Measurements from ENCODE around the gene ZSWIM8.

The ZSWIM8 gene

GRCh38 chr10:73771722-73772280, 13.6 kb upstream of the ZSWIM8 start:
- no peak for DNase-seq (ENCODE audit: insufficient read length, low spot score)
- TF ChIP-seq SPI1 (IDR thresholded peaks at IDR 0.05; ENCODE audit: low read depth, low read length) = no peak
- TF ChIP-seq PAX5 (IDR thresholded peaks at IDR 0.05; ENCODE audit: insufficient read depth, low read length, severe bottlenecking) = no peak
- TF ChIP-seq POU2F2 (IDR thresholded peaks at IDR 0.05; ENCODE audit: low read depth, low read length) = no peak
- FAIRE-seq = no peak

- DNase-seq (ENCODE audit: insufficient read length, low spot score) = peak; percentile 74
- peak; percentile 98 for FAIRE-seq
- TF ChIP-seq POU2F2 (IDR thresholded peaks at IDR 0.05; ENCODE audit: low read depth, low read length) = peak; percentile 71; the same call in 1 of the 2 replicates
- peak; percentile 44 for TF ChIP-seq TAF1 (IDR thresholded peaks at IDR 0.05; ENCODE audit: low read depth, low read length)
- peak; percentile 68; the same call in 1 of the 2 replicates for TF ChIP-seq POLR2AphosphoS5 (IDR thresholded peaks at IDR 0.05; ENCODE audit: low read depth, low read length)
- peak; percentile 61 for TF ChIP-seq POLR2A (IDR thresholded peaks at IDR 0.05; ENCODE audit: low read depth, low read length)
- TF ChIP-seq PAX5 (IDR thresholded peaks at IDR 0.05; ENCODE audit: insufficient read depth, low read length, severe bottlenecking) = peak; percentile 92
- TF ChIP-seq SPI1 (IDR thresholded peaks at IDR 0.05; ENCODE audit: low read depth, low read length) = 0 out of 2 replicates have a peak, but pooled peaks have one; percentile 12
Measured at GRCh38 chr10:73772281-73773151, 12.9 kb upstream of the ZSWIM8 start.

DNA sequence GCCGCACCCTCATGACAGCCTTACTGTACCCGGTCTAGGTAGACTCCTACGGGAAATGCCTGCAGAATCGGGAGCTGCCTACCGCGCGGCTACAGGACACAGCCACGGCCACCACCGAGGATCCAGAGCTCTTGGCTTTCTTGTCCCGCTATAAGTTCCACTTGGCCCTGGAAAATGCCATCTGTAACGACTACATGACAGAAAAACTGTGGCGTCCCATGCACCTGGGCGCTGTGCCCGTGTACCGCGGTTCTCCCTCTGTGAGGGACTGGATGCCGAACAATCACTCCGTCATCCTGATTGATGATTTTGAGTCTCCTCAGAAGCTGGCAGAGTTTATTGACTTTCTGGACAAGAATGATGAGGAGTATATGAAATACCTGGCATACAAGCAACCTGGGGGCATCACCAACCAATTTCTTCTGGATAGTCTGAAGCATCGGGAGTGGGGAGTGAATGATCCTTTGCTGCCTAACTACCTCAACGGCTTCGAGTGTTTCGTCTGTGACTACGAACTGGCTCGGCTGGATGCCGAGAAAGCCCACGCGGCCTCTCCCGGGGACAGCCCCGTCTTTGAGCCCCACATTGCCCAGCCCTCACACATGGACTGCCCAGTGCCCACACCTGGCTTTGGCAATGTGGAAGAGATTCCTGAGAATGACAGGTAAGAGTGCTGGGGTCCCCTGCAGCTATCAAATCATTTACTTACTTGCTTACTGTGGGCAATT, 12.1 kb upstream of the ZSWIM8 start:
- FAIRE-seq = no peak
- DNase-seq (ENCODE audit: insufficient read length, low spot score) = no peak

GRCh38 chr10:73774637-73775036, 10.8 kb upstream of the ZSWIM8 start:
- DNase-seq (ENCODE audit: insufficient read length, low spot score) (no peak), FAIRE-seq (no peak)
- TF ChIP-seq SPI1 (IDR thresholded peaks at IDR 0.05; ENCODE audit: low read depth, low read length) (no peak), POLR2AphosphoS5 (IDR thresholded peaks at IDR 0.05; ENCODE audit: low read depth, low read length) (no peak), PAX5 (IDR thresholded peaks at IDR 0.05; ENCODE audit: insufficient read depth, low read length, severe bottlenecking) (no peak), POLR2A (IDR thresholded peaks at IDR 0.05; ENCODE audit: low read depth, low read length) (no peak), TAF1 (IDR thresholded peaks at IDR 0.05; ENCODE audit: low read depth, low read length) (no peak), POU2F2 (IDR thresholded peaks at IDR 0.05; ENCODE audit: low read depth, low read length) (no peak)

More for the DNA sequence above, 12.1 kb upstream of the ZSWIM8 start:
- TF ChIP-seq SPI1 (IDR thresholded peaks at IDR 0.05; ENCODE audit: low read depth, low read length) (no peak), TAF1 (IDR thresholded peaks at IDR 0.05; ENCODE audit: low read depth, low read length) (no peak), POLR2A (IDR thresholded peaks at IDR 0.05; ENCODE audit: low read depth, low read length) (no peak), POLR2AphosphoS5 (IDR thresholded peaks at IDR 0.05; ENCODE audit: low read depth, low read length) (no peak), PAX5 (IDR thresholded peaks at IDR 0.05; ENCODE audit: insufficient read depth, low read length, severe bottlenecking) (no peak), POU2F2 (IDR thresholded peaks at IDR 0.05; ENCODE audit: low read depth, low read length) (no peak)

- FAIRE-seq (no peak), DNase-seq (ENCODE audit: insufficient read length, low spot score) (no peak)
- TF ChIP-seq SPI1 (IDR thresholded peaks at IDR 0.05; ENCODE audit: low read depth, low read length) (no peak), PAX5 (IDR thresholded peaks at IDR 0.05; ENCODE audit: insufficient read depth, low read length, severe bottlenecking) (no peak), POU2F2 (IDR thresholded peaks at IDR 0.05; ENCODE audit: low read depth, low read length) (no peak), POLR2A (IDR thresholded peaks at IDR 0.05; ENCODE audit: low read depth, low read length) (no peak), TAF1 (IDR thresholded peaks at IDR 0.05; ENCODE audit: low read depth, low read length) (no peak), POLR2AphosphoS5 (IDR thresholded peaks at IDR 0.05; ENCODE audit: low read depth, low read length) (no peak)
Measured at GRCh38 chr10:73779018-73779417, 6.4 kb upstream of the ZSWIM8 start.

DNA sequence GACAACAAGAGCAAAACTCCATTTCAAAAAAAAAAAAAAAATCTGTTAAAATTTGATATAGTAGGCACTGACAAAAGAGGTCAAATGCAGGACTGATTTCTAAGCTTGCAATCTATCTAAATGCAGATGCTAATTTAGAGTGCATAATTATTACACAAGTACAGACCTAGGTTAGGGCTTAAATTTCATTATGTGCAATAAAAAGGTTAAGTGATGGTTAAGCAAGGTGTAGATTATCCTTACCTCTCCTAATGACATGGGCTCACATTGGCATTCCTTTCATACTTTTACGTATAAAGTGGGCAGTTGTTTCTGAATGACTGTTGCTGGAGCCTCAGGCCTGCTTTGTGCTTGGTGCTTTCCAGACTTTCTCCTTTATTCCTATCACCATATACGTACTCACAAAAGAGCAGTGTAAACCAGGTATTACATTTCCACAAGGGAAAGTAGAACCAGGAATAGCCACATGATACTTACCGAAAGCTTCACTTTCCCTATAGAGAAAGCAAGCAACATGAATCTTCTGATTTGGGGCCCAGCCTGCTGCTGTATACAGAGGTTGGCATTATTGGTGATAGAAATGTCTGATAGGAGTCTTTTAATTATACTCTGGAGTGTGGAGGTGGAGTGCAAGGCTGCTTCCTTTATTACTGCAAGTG, 5.7 kb upstream of the ZSWIM8 start:
- no peak for TF ChIP-seq POU2F2 (IDR thresholded peaks at IDR 0.05; ENCODE audit: low read depth, low read length)
- TF ChIP-seq POLR2A (IDR thresholded peaks at IDR 0.05; ENCODE audit: low read depth, low read length) = no peak
- no peak for TF ChIP-seq TAF1 (IDR thresholded peaks at IDR 0.05; ENCODE audit: low read depth, low read length)
- no peak for TF ChIP-seq SPI1 (IDR thresholded peaks at IDR 0.05; ENCODE audit: low read depth, low read length)
- no peak for TF ChIP-seq POLR2AphosphoS5 (IDR thresholded peaks at IDR 0.05; ENCODE audit: low read depth, low read length)
- no peak for TF ChIP-seq PAX5 (IDR thresholded peaks at IDR 0.05; ENCODE audit: insufficient read depth, low read length, severe bottlenecking)
- FAIRE-seq (no peak), DNase-seq (ENCODE audit: insufficient read length, low spot score) (no peak)

- FAIRE-seq = no peak
- no peak for TF ChIP-seq TAF1 (IDR thresholded peaks at IDR 0.05; ENCODE audit: low read depth, low read length)
- TF ChIP-seq POLR2AphosphoS5 (IDR thresholded peaks at IDR 0.05; ENCODE audit: low read depth, low read length) = no peak
- TF ChIP-seq SPI1 (IDR thresholded peaks at IDR 0.05; ENCODE audit: low read depth, low read length) = no peak
- no peak for TF ChIP-seq POLR2A (IDR thresholded peaks at IDR 0.05; ENCODE audit: low read depth, low read length)
- no peak for TF ChIP-seq POU2F2 (IDR thresholded peaks at IDR 0.05; ENCODE audit: low read depth, low read length)
- TF ChIP-seq PAX5 (IDR thresholded peaks at IDR 0.05; ENCODE audit: insufficient read depth, low read length, severe bottlenecking) = no peak
Measured at GRCh38 chr10:73780301-73780700, 5.1 kb upstream of the ZSWIM8 start.

GRCh38 chr10:73780966-73781365, 4.4 kb upstream of the ZSWIM8 start:
- FAIRE-seq (peak; percentile 59), DNase-seq (ENCODE audit: insufficient read length, low spot score) (no peak)
- no peak for TF ChIP-seq SPI1 (IDR thresholded peaks at IDR 0.05; ENCODE audit: low read depth, low read length)
- TF ChIP-seq POLR2AphosphoS5 (IDR thresholded peaks at IDR 0.05; ENCODE audit: low read depth, low read length) = no peak
- TF ChIP-seq TAF1 (IDR thresholded peaks at IDR 0.05; ENCODE audit: low read depth, low read length) = no peak
- TF ChIP-seq POLR2A (IDR thresholded peaks at IDR 0.05; ENCODE audit: low read depth, low read length) = no peak
- no peak for TF ChIP-seq PAX5 (IDR thresholded peaks at IDR 0.05; ENCODE audit: insufficient read depth, low read length, severe bottlenecking)

More at GRCh38 chr10:73780301-73780700, 5.1 kb upstream of the ZSWIM8 start:
- no peak for DNase-seq (ENCODE audit: insufficient read length, low spot score)

Measured in GM12891 (cell line).